ENCODE data around the gene TP53TG3C. TPM values are rescaled to one million over a fixed set of nuclear protein-coding genes. Genes with fewer than 3 reads are reported as not detected.
"Not testable (repeated sequence)": the region's sequence is repeated elsewhere in the genome, so short reads cannot be mapped to it uniquely, and the experiment has no call there.

Gene TP53TG3C
- total RNA-seq, result not detected in 2 replicates

- DNase-seq; H3K27me3 Mint-ChIP-seq; H3K36me3 Mint-ChIP-seq (ENCODE audit: low read depth); H3K9me3 Mint-ChIP-seq; H3K4me3 Mint-ChIP-seq; H3K27ac Mint-ChIP-seq; intact Hi-C loops (cut with micrococcal nuclease); H3K4me1 Mint-ChIP-seq: not testable (repeated sequence)
Measured at GRCh38 chr16:33193926-33194325, at the start of gene TP53TG3C. Gene TP53TG3C, plus strand, starts transcription at chr16:33194226. Its CDS starts 68 bp downstream, at chr16:33194294.

Other genes with a start within 250 kb of the TP53TG3C start
- gene TP53TG3E, start 110.1 kb downstream of the TP53TG3C start, total RNA-seq, result not detected in 2 replicates
- not detected in 2 replicates for gene TP53TG3B, start 166.6 kb downstream of the TP53TG3C start, total RNA-seq

Measured in activated CD4-positive, alpha-beta T cell treated with anti-CD3 and anti-CD28 coated beads, Interleukin-2, amount 10 ng/mL, durations not matched to agents 24 days and 14 days (primary cell).